ENCODE data around the gene EWSR1. TPM values are rescaled to one million over a fixed set of nuclear protein-coding genes. Genes with fewer than 3 reads are reported as not detected.

Gene EWSR1
- total RNA-seq, 1 experiment from 2014 or later: 462 TPM

DNA sequence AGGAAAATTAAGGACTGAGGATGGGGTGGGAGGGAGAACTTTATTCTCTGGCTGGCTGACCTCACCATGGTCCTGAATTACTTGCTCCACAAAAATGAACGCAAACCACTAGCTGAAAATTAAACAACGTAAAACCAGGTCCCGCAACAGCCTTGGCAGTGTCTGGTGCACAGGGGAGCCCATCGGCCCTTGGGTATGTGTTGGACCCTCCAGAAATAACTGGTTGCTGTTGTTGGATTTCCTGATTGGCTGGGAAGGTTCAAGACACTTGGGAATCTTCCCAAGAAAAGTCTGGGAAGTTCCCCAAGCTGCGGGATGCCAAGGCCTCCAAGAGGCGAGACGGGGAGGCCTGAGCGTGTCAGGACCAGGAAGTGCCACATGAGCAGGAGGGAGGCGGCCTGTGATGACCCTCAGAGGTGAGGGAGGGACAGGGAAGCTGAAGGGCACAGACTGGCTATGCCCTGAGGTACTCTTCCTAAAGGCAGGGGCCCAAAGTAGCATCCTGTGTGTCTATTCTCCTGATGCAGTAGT, 57.8 kb downstream of the EWSR1 start:
- Histone ChIP-seq H4K8ac (replicated peaks; ENCODE audit: insufficient read length, low read depth, low read length) (no peak overlapping the region), H3K18ac (ENCODE audit: insufficient read length, low read depth, low read length) (no peak overlapping the region), H2BK20ac (ENCODE audit: low read depth, low read length, poor library complexity, severe bottlenecking) (no peak overlapping the region), H2AFZ (ENCODE audit: low read length) (no peak overlapping the region), H3K79me1 (ENCODE audit: insufficient read depth, low read depth, low read length, poor library complexity, severe bottlenecking) (no peaks in the 10 kb centered on the region), H3K4me1 (ENCODE audit: insufficient read depth, low read length) (no peaks in the 10 kb centered on the region), H2BK5ac (ENCODE audit: insufficient read length, low read length) (no peak overlapping the region), H2BK15ac (ENCODE audit: low read depth, low read length) (no peak overlapping the region), H3K56ac (ENCODE audit: insufficient read length, low read depth, low read length) (no peak overlapping the region), H2AK5ac (ENCODE audit: insufficient read length, low read length) (no peak overlapping the region), H3K9ac (ENCODE audit: extremely low read depth, insufficient read length, low read length) (no peak overlapping the region), H3K27ac (ENCODE audit: insufficient read length, low read depth, low read length) (no peak overlapping the region), H3K23me2 (ENCODE audit: insufficient read length, low read depth, low read length, poor library complexity, severe bottlenecking) (no peaks in the 10 kb centered on the region), H2BK12ac (ENCODE audit: insufficient read length, low read depth, low read length) (no peak overlapping the region), H4K91ac (ENCODE audit: insufficient read length, low read depth, low read length) (no peak overlapping the region), H3K79me2 (ENCODE audit: insufficient read depth, low read length) (no peaks in the 10 kb centered on the region), H4K5ac (ENCODE audit: insufficient read length, low read depth, low read length) (no peak overlapping the region), H3T11ph (ENCODE audit: low read length) (no peak overlapping the region), H3K27me3 (ENCODE audit: insufficient read depth, low read length) (no peaks in the 10 kb centered on the region), H3K4me2 (ENCODE audit: insufficient read depth, insufficient read length, low read length) (no peak overlapping the region), H3K23ac (ENCODE audit: insufficient read length, low read depth, low read length) (no peak overlapping the region), H2BK120ac (ENCODE audit: low read depth, low read length, poor library complexity, severe bottlenecking) (no peak overlapping the region), H3K9me3 (ENCODE audit: control insufficient read depth, low read depth, low read length) (no peaks in the 10 kb centered on the region), H4K20me1 (ENCODE audit: control insufficient read depth, insufficient read depth, insufficient read length) (no peaks in the 10 kb centered on the region), H3K4ac (ENCODE audit: low read depth, low read length) (no peak overlapping the region), H3K14ac (ENCODE audit: insufficient read depth, low read length) (no peak overlapping the region)
- TF ChIP-seq, protein P1, sequence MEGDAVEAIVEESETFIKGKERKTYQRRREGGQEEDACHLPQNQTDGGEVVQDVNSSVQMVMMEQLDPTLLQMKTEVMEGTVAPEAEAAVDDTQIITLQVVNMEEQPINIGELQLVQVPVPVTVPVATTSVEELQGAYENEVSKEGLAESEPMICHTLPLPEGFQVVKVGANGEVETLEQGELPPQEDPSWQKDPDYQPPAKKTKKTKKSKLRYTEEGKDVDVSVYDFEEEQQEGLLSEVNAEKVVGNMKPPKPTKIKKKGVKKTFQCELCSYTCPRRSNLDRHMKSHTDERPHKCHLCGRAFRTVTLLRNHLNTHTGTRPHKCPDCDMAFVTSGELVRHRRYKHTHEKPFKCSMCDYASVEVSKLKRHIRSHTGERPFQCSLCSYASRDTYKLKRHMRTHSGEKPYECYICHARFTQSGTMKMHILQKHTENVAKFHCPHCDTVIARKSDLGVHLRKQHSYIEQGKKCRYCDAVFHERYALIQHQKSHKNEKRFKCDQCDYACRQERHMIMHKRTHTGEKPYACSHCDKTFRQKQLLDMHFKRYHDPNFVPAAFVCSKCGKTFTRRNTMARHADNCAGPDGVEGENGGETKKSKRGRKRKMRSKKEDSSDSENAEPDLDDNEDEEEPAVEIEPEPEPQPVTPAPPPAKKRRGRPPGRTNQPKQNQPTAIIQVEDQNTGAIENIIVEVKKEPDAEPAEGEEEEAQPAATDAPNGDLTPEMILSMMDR (conservative IDR thresholded peaks at IDR 0.05): no peak
- Mint-ChIP-seq H3K27me3 (ENCODE audit: low read depth) (no peaks in the 10 kb centered on the region), H3K36me3 (ENCODE audit: insufficient read depth in 1 of 3, low read depth in 3 of 3) (peaks cover 3 to 19% (median 18%) of the 10 kb centered on the region in 3 experiments; a peak in 5 of 7 replicates), H3K4me3 (no peak overlapping the region), H3K27ac (0 out of 7 replicates have a peak overlapping the region, but pooled peaks of 1 of the 3 experiments have one; percentile 13), H3K4me1 (peaks cover under 1 to 1% of the 10 kb centered on the region in 2 experiments; a peak in 2 of 4 replicates), H3K9me3 (no peaks in the 10 kb centered on the region)
- DNase-seq: no peak
- no CpG with 5 or more reads among the region's 9 CpGs for WGBS (ENCODE audit: extremely low coverage, insufficient read length, low lambda C conversion rate)
